NCI-H82 treated with DMSO at 0.1 percent for 48 hours (cell line): ENCODE results near the gene ADAMTS19.

ENCODE experiments used
- DNase-seq: peaks from one replicate; lab custom pipeline; 2025; ENCODE audit not compliant: unreplicated experiment; lab: John Stamatoyannopoulos, UW

The ADAMTS19 gene

DNA sequence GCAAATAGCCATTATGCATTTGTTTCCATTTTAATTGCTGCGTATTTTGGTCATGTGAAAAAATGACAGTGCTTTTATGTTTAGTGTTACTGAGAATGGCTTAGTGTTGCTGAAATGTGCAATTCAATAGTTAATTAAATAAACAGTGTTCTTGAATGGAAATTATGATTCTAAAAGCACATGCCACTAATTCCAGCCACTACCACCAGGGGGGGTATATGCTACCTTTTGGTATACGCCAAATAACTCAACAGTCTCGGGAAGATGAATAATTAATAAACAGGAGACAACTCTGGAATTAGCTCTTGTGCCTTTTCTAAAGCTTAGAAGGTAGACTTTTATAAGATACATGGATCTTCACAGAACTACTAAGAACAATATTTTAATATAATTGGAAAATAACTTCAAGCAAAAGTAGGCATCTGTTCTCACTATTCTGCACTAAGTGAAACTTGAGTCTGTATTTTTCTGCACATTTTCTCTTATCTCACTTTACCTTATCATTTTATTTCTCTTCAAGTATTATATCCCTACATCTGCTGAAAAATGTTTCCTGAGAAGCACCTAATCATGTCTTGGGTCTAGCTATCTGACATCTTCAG is 204.3 kb downstream of the ADAMTS19 start:
- DNase-seq: no peak

DNA sequence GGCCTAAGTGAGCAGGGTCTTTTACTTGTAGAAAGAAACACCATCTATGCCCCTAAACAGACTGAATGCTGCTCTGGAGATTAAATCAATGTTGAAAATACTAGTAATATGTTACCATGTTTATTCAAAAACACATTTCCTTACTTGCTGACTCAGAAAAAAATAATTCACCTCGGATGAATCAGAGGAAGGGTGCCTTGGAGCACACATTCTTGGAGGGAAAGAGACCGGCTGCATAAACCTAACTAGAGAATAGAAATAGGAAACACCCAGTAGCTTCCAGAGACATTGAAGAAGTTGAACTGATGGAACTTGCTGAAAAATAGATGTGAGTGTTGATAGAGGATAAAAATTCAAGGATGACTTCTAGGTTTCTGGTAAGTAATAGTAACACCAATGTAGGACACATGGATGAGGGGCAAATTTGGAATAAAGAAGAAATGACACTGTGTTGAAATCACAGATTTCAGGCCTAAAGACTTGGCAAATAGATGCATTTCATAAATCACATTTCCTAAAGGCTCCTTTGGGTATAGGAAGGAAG is 210.9 kb downstream of the ADAMTS19 start:
- DNase-seq: no peak

DNA sequence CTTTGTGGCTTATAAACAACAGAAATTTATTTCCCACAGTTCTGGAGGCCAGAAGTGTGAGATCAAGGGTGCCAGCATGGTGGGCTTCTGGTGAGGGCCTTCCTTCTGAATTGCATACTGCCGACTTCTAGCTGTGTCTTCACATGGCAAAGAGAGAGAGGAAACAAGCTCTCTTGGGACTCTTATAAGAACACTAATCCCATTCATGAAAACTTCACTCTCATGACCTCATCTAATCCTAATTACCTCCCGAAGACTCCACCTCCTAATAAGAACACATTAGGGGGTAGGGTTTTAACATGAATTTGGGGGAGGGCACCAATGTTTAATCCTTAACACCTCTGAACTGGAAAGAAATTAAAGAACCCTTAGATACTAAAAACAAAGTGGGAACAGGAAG is 211.9 kb downstream of the ADAMTS19 start:
- DNase-seq: no peak

DNA sequence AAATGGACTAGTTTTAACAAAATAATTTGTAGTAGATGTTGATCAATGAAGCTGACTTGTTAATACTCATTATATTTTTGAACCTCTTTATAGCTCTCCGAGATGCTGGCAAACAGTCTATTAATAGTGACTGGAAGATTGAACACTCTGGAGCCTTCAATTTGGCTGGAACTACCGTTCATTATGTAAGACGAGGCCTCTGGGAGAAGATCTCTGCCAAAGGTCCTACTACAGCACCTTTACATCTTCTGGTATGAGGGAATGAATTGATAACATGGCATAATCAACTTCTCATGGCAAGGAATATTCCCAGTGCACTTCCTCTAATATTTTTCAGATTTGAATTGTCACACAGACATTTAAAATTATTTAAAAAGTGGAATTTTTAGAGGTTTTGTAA is 219.6 kb downstream of the ADAMTS19 start:
- no peak for DNase-seq

DNA sequence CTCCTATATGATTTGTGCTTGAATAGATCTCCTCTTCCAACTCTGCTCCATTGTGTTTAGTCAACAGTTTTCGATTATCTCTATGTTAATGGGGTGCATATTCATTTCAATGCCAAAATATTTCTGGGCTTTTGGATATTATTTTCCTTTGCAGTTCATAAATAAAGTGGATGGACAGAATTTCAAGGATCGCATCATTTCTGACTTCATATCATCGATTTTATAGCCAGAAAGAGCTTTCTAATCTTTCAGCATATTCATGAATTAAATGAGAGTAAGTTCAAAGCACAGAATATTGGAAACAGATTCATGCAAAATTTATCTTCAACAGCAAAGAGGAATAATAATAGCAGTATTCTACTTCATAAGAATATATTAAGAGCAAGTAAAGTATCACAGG is 227.8 kb downstream of the ADAMTS19 start:
- DNase-seq: no peak

DNA sequence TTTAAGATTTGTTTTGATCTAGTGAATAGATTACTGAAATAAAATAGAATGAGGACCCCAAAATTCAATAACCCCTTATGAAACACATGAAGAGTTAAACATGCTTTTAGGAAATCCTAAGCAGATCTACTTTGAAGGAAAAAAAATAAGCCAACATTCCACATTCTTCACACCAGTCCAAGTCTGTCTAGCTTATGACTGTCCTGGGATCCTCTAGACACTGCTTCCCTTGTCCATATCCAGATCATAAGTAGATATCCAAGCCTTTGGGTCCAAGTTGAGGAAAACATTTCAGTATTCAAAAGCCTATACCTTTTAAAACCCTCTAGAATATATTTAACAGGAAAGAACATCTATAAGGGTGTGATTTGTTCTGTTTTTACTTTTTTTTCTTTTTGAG is 228.9 kb downstream of the ADAMTS19 start:
- no peak for DNase-seq

DNA sequence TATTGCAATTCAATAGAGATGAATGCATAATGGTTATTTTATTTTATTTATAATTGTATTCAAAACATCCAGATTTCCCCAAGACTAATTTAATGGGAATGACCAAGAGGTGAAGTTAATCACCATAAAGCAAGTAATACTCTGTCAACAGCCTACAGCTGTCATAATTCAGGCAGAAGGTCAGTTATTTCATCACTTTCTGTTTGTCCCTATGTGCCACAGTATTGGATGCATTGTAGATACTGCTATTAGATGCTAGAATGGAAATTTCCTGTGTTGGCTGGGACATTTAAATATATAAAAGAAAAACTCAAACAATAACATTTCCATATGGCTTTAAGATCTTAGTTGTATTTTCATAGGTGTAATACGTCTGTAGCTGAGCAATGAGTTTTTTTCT is 231.1 kb downstream of the ADAMTS19 start:
- DNase-seq: no peak

DNA sequence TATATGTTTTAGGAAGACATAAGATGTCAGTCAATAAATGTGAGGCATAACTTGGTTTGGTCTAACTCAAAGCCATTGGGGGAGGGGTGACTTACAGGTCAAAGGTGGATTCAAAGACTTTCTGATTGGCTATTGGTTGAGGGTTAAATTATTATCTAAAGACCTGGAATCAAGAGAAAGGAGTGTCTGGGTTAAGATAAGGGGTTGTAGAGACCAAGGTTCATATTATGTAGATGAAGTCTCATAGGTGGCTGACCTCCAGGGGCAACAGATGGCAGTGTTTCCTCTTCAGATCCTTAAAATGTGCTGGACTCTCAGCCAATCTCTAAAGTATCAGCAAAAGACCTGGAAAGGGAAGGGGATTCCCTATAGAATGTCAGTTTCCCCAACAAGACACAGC is 236.5 kb downstream of the ADAMTS19 start:
- no peak for DNase-seq

DNA sequence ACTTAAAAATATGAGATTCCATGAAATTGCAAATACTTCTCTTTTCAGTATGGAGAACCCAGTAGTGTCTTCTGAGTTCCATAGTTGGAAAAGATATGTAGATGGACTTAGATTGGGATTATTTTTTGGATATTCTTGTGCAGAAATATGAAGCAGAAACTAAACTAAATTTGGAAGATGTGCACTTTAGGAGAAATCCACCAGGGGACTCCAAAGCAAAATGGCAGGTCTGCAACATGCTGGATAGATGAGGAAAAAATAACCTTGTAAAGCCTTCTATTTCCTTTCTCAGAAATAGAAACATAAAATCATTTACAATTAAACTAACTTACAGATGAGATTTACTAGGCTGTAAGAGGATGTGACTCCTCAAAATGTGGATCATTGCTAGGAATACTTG is 238.6 kb downstream of the ADAMTS19 start:
- DNase-seq: no peak

DNA sequence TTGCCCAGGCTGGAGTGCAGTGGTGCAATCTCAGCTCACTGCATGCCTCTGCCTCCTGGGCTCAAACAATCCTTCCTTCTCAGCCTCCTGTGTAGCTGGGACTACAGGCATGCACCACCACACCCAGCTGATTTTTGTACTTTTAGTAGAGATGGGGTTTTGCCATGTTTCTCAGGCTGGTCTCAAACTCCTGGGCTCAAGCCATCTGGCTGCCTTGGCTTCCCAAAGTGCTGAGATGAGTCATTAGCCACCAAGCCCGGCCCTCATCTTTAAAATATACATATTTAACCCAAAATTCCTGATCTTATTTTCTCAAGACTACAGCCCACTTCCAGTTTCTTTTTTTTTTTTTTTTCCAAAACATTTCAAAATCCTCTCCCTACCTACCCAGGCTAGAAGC is 256.1 kb downstream of the ADAMTS19 start:
- no peak for DNase-seq

DNA sequence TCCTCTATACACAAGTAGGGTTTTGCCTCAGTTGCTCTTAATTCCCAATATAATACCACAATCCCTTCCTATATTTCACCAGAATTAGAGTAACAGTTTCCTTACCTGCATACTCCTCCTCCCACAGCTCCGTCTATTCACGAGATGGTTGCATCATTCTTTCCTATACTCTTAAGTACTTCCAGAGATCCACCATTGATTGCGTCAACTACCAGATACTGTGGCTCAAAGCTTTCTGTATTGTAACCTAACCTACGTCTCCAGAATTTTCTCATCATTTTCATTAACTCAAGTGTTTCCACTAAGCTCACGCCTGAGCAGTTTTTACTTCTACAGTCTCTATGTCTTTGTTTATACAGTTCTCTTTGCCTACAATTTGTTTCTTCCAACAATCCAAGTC is 256.6 kb downstream of the ADAMTS19 start:
- DNase-seq: no peak

DNA sequence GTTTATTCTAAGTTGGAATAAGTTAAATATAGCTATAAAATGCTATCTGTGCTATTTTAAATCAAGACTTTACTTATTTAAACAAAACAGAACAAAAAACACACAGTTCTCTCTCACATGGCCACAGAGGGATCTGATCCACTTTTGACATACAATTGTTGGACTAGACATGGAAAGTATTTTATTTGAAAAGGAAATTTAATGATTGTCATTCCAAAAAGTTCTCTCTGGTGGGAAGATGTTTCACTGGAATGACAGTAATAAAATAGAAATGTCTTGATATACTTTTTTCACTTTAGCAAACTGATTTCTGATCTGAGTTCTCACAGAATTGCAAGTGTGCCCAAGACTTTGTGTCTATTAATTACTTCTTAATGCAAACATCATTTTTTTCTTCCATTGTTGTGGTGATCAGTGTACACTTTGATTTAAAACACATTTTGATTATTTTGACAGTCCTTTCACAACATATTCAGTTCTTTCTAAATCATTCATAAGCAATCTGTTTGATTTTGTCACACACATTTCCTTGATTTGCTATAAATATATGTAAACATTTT is 257.7 kb downstream of the ADAMTS19 start:
- no peak for DNase-seq

DNA sequence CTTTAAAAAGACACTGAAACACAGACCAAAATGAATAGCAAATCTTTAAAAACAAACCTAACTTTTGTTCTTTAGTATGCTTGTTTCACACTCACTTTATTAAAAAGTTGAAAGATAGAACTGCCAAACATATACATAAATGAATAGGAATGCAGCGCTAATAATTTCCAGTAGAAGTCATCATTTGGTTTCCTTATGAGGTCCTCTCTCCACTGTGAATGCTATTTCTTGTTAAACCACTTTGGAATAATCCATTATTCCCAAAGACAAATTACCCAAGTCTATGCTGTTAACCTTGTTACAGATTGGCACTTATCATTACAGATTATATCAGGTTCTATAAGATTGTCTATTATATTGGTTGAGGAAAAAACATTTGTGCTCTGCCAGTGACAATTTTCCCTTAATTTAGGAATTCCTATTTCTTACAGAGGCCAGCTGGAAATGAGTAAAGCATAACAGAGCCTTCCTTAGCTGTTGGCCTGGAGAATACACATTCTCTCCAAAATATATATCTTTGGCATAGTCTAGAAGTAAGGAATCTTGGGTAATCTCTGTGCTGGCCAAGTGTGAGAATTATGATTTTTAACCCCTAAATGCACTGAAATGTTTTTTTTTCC is 258.5 kb downstream of the ADAMTS19 start:
- no peak for DNase-seq

DNA sequence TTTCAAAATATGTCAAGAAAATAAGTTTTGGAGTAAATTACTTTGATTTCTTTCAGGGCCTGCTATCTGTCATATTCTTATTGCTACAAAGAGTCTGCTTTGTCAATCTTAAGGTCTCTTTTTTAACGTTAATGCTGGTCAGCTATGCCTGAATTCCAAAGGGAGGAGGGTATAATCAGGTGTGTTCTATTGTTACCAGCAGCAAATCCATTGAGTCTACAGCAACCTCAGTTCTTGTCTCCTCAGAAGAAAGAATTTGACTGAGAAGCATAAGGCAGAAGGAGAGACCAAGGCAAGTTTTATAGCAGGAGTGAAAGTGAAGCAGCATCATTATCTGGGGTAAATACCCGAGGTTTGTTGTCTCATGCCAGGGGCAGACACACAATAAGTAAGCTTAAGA is 264.1 kb downstream of the ADAMTS19 start:
- DNase-seq: no peak

DNA sequence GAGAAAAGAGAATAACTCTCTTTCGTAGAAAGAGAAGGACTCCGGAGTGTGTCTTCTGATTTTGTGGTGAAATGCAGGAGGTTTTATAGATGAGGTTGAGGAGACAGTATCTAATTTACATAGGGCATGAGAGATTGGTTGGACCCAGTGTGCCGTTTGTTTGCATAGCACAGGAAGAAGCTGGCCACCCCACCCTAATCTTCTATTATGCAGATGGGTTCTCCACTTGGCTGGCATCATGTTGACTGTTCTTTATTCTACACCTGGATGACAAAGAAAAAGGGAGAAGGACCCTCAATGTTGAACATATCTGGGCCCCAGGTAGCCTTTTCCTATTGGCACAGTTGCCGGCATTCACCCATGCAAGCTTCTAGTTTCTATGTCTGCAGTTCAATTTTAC is 264.5 kb downstream of the ADAMTS19 start:
- no peak for DNase-seq

DNA sequence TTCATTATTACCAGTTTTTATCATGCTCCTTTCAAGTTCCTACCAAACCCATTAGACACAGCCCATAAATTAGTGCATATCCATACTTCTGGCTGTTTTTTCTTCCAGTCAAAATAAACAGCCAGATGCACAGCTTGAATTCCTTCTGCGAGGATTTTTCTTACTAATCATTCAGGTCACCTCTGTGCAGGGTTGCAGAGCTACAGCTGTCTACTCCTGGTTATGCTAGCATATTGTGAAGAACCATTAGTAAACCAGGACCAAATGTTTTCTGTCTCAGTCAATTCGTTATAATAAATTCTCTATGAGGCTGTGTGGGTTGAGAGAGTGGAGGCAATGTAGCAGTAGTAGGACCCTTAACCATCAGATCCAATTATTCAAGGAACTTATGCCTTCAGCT is 279.7 kb downstream of the ADAMTS19 start:
- no peak for DNase-seq

DNA sequence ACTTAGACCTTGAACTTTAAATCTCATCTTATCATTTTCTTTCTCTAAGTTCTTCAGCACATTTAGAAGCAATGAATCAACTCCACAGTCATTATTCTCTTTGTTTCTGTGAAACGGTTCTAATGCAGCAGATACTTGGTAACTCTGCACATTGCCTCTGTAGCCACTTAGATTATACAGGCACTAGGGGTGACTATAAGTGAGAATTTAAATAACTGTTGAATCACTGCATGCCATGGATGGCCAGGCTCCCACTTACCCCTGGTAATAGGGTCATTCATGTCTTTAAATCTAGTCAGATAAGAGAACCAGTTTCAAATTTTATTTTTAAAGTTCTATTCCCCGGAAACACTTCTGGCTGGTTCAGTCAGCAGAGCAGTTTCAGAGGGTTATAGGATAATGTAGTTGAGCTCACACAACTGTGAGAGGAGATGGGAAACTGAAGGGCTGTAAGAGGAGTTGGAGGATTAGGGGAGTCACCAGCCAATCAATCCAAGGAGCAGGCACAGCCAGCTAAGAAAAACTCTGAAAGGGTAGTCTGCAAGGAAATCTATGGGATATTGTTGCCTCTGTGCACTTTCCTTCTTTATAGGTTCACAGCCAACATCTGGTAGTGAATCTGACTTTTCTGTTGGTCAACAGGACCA is 283.6 kb downstream of the ADAMTS19 start:
- no peak for DNase-seq

DNA sequence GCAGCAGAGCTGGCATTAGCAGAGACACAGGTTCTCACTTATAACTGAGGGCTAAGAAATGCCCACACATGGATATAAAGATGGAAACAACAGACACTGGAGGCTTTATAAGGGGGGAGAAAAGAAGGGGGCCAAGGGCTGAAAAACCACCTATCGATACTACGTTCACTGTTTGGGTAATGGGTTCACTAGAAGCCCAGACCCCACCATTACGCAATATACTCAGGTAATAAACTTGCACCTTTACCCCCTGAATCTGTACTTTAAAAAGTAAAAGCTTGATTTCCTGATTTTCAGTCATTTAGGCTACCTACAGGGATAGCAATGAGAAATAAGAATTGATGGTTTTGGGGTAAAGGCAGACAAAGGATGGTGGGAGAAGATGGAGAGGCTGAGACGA is 285.9 kb downstream of the ADAMTS19 start:
- no peak for DNase-seq

DNA sequence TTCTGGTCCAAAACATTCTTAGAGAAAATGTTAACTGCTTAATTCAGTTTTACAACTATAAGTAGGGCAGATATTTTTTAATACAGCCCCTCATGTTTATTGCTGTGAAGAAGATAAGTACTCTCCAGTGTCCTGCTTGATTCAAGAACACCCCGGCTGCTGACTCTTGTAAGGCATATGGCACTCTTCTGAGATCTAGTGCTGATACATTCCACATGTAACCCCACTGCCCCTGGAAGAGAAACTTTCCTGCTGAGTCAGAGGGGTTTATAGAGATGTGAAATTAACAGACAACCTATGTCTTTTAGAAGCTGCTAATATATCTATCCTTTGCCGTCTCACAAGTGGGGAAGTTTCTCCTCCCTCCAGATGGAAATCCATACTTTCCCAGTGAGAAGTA is 286.8 kb downstream of the ADAMTS19 start:
- DNase-seq: no peak

DNA sequence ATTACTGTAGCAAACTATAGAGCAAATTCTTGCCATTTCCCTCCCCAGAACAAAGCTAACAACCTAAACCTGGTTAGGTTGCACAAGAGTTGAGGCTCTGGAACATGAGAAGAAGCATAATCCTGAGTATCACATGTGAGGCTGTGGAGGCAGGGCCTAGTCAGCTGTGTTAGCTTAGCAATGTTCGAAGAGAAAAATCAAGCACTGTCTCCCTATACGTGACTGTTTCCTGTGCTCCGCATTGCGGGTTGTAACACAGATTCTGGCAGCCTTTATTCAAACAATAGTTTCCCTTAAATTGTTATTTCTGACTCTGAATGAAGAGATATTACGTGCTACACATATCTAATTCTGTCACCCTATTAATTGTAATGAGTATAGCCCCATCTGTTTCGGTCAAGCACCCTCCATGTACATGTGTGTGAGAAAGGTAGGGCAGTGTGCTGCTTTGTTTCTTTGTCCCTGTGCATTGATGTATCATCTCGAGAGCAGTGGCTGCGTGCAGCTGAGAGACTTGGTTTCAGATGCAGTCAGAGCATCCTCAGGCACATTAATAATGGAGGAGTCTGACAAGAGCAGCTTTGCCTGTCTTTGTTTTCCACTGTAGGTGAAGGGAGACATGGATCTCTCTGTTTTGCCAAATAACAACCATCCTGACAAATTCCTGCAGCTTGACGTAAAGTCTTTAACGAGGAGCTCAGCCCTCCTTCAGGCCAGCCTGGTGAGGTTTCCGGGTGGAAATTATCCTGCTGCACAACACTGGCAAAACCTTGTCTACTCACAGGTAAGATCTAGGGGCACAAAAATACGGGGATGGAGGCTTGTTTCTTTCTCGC is 287.7 kb downstream of the ADAMTS19 start, which contains the start of gene MINAR2:
TSS of gene MINAR2 (plus strand) at position 523 of the 836 bp plus-strand sequence. CDS start at position 620, 97 bp downstream.
- no peak for DNase-seq
